HG02571 (cell line): ENCODE results near the gene IQGAP3.

Experiments used
- ATAC-seq: cut with Tn5 transposase; IDR thresholded peaks from one replicate; pipeline ENCODE4 v1.9.1; 2021; ENCODE audit warnings: mild to moderate bottlenecking, moderate library complexity; ENCODE audit not compliant: unreplicated experiment

Gene IQGAP3

GRCh38 chr1:156486421-156487344 lies 85.7 kb downstream of the IQGAP3 start:
- ATAC-seq, result no peak

GRCh38 chr1:156485984-156486383 lies 86.4 kb downstream of the IQGAP3 start:
- no peak for ATAC-seq

- ATAC-seq, result no peak
These were observed 87.8 kb downstream of the IQGAP3 start for GRCh38 chr1:156484480-156485058.

GRCh38 chr1:156483397-156483796 lies 89.0 kb downstream of the IQGAP3 start:
- ATAC-seq, result no peak

- ATAC-seq, result no peak
These were observed 90.1 kb downstream of the IQGAP3 start for GRCh38 chr1:156482276-156482675.

- ATAC-seq, result no peak
These were observed 90.8 kb downstream of the IQGAP3 start for GRCh38 chr1:156481527-156481926.

- peak; percentile 34 for ATAC-seq
These were observed 91.8 kb downstream of the IQGAP3 start for GRCh38 chr1:156480411-156481192.

GRCh38 chr1:156480016-156480370 lies 92.4 kb downstream of the IQGAP3 start:
- ATAC-seq, result no peak

- ATAC-seq, result no peak
These were observed 93.0 kb downstream of the IQGAP3 start for GRCh38 chr1:156479093-156480015.

GRCh38 chr1:156478250-156478627 lies 94.1 kb downstream of the IQGAP3 start:
- ATAC-seq, result no peak

- no peak for ATAC-seq
These were observed 94.7 kb downstream of the IQGAP3 start for GRCh38 chr1:156477526-156478249.

- ATAC-seq, result no peak
These were observed 95.7 kb downstream of the IQGAP3 start for GRCh38 chr1:156476501-156477298.

GRCh38 chr1:156475568-156476500 lies 96.5 kb downstream of the IQGAP3 start:
- ATAC-seq, result no peak
